H1 (cell line): ENCODE results near the gene ASPG. TPM values are rescaled to one million over a fixed set of nuclear protein-coding genes. Genes with fewer than 3 reads are reported as not detected.

Experiments
- ASH2L ChIP-seq: fragments of 200-600, 300-600 bp; sonication (generic); IDR thresholded peaks from one replicate; pipeline ENCODE4 v1.7.1; 2017; ENCODE audit warnings: low read length
- BCL11A ChIP-seq, 2 experiments: IDR thresholded peaks; one replicate each; pipeline ENCODE4 v1.6.1; 2011; ENCODE audit warnings: low read depth in 2 of 2, low read length in 2 of 2, mild to moderate bottlenecking in 2 of 2
- GABPA ChIP-seq: IDR thresholded peaks from 2 replicates; pipeline ENCODE4 v1.6.1; 2011; ENCODE audit warnings: mild to moderate bottlenecking, low read length, moderate library complexity, borderline replicate concordance; ENCODE audit not compliant: insufficient read depth
- HDAC6 ChIP-seq: IDR thresholded peaks from one replicate; pipeline ENCODE4 v1.7.1; 2012; ENCODE audit warnings: low read depth, mild to moderate bottlenecking, inconsistent platforms, low read length, moderate library complexity
- KDM4A ChIP-seq: IDR thresholded peaks from one replicate; pipeline ENCODE4 v1.7.1; 2012; ENCODE audit warnings: low read depth, mild to moderate bottlenecking, moderate library complexity, low read length, inconsistent platforms; ENCODE audit not compliant: severe bottlenecking
- NANOG ChIP-seq: IDR thresholded peaks from 2 replicates; pipeline ENCODE4 v1.6.1; 2011; ENCODE audit warnings: low read length, low read depth, mild to moderate bottlenecking, inconsistent platforms; ENCODE audit not compliant: insufficient read depth, poor library complexity, severe bottlenecking
- POU5F1 ChIP-seq: IDR thresholded peaks from 2 replicates; pipeline ENCODE4 v1.6.1; 2011; ENCODE audit warnings: low read depth, mild to moderate bottlenecking, low read length, moderate library complexity
- TAF1 ChIP-seq: IDR thresholded peaks from 2 replicates; pipeline ENCODE4 v1.6.1; 2011; ENCODE audit warnings: mild to moderate bottlenecking, low read depth, low read length
- TEAD4 ChIP-seq: IDR thresholded peaks from 2 replicates; pipeline ENCODE4 v1.6.1; 2012; ENCODE audit warnings: low read depth, low read length, inconsistent platforms, mixed read lengths
- polyA plus RNA-seq, 7 experiments: library from polyadenylated mRNA; depleted of rRNA in 3 of 7; stranded (reverse) in 5 of 7; unstranded in 2 of 7; fragments of >200 nt in 5 of 7; fragments of 200-250 nt in 2 of 7; gene quantifications; 1 replicate in 5 of 7; 2 replicates in 1 of 7; 4 replicates in 1 of 7; pipeline versions ENCODE4 v1.2.1 to v1.2.3, GENCODE V29; 2011 to 2013; ENCODE audit warnings: missing spikeins in 2 of 7, mixed read lengths in 2 of 7
- total RNA-seq: library from RNA; stranded (reverse); fragmentation: NEBNext Ultra II Directional; extraction: Animal tissue kit (Norgen Biotek cat#: 25700); gene quantifications from 2 replicates; pipeline ENCODE4 v1.2.1, GENCODE V29; 2021
- TF ChIP-seq, protein P1 (sequence below): fragments of 300-600 bp; sonication (generic); IDR thresholded peaks from 2 replicates; pipeline ENCODE4 v1.7.1; 2012; ENCODE audit warnings: low read length, moderate library complexity, mild to moderate bottlenecking, inconsistent platforms; ENCODE audit not compliant: insufficient replicate concordance
- TF ChIP-seq, protein P2 (sequence below): IDR thresholded peaks from 2 replicates; pipeline ENCODE4 v1.6.1; 2012; ENCODE audit warnings: inconsistent platforms

Gene ASPG
- total and polyA plus RNA-seq, 2 of the 8 experiments (the other 6 are each of a cell fraction or from before 2014, with no cell fraction given) = 0.34 to 0.59 TPM

GRCh38 chr14:104066279-104066678 is 19.2 kb upstream of the ASPG start (continued):
- TF ChIP-seq, protein P1, sequence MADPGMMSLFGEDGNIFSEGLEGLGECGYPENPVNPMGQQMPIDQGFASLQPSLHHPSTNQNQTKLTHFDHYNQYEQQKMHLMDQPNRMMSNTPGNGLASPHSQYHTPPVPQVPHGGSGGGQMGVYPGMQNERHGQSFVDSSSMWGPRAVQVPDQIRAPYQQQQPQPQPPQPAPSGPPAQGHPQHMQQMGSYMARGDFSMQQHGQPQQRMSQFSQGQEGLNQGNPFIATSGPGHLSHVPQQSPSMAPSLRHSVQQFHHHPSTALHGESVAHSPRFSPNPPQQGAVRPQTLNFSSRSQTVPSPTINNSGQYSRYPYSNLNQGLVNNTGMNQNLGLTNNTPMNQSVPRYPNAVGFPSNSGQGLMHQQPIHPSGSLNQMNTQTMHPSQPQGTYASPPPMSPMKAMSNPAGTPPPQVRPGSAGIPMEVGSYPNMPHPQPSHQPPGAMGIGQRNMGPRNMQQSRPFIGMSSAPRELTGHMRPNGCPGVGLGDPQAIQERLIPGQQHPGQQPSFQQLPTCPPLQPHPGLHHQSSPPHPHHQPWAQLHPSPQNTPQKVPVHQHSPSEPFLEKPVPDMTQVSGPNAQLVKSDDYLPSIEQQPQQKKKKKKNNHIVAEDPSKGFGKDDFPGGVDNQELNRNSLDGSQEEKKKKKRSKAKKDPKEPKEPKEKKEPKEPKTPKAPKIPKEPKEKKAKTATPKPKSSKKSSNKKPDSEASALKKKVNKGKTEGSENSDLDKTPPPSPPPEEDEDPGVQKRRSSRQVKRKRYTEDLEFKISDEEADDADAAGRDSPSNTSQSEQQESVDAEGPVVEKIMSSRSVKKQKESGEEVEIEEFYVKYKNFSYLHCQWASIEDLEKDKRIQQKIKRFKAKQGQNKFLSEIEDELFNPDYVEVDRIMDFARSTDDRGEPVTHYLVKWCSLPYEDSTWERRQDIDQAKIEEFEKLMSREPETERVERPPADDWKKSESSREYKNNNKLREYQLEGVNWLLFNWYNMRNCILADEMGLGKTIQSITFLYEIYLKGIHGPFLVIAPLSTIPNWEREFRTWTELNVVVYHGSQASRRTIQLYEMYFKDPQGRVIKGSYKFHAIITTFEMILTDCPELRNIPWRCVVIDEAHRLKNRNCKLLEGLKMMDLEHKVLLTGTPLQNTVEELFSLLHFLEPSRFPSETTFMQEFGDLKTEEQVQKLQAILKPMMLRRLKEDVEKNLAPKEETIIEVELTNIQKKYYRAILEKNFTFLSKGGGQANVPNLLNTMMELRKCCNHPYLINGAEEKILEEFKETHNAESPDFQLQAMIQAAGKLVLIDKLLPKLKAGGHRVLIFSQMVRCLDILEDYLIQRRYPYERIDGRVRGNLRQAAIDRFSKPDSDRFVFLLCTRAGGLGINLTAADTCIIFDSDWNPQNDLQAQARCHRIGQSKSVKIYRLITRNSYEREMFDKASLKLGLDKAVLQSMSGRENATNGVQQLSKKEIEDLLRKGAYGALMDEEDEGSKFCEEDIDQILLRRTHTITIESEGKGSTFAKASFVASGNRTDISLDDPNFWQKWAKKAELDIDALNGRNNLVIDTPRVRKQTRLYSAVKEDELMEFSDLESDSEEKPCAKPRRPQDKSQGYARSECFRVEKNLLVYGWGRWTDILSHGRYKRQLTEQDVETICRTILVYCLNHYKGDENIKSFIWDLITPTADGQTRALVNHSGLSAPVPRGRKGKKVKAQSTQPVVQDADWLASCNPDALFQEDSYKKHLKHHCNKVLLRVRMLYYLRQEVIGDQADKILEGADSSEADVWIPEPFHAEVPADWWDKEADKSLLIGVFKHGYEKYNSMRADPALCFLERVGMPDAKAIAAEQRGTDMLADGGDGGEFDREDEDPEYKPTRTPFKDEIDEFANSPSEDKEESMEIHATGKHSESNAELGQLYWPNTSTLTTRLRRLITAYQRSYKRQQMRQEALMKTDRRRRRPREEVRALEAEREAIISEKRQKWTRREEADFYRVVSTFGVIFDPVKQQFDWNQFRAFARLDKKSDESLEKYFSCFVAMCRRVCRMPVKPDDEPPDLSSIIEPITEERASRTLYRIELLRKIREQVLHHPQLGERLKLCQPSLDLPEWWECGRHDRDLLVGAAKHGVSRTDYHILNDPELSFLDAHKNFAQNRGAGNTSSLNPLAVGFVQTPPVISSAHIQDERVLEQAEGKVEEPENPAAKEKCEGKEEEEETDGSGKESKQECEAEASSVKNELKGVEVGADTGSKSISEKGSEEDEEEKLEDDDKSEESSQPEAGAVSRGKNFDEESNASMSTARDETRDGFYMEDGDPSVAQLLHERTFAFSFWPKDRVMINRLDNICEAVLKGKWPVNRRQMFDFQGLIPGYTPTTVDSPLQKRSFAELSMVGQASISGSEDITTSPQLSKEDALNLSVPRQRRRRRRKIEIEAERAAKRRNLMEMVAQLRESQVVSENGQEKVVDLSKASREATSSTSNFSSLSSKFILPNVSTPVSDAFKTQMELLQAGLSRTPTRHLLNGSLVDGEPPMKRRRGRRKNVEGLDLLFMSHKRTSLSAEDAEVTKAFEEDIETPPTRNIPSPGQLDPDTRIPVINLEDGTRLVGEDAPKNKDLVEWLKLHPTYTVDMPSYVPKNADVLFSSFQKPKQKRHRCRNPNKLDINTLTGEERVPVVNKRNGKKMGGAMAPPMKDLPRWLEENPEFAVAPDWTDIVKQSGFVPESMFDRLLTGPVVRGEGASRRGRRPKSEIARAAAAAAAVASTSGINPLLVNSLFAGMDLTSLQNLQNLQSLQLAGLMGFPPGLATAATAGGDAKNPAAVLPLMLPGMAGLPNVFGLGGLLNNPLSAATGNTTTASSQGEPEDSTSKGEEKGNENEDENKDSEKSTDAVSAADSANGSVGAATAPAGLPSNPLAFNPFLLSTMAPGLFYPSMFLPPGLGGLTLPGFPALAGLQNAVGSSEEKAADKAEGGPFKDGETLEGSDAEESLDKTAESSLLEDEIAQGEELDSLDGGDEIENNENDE = no peak
- TF ChIP-seq BCL11A (IDR thresholded peaks at IDR 0.05; ENCODE audit: low read depth in 2 of 2, low read length in 2 of 2) (no peak), NANOG (no peak), ASH2L (no peak), GABPA (no peak), TAF1 (no peak), POU5F1 (no peak), TEAD4 (no peak), KDM4A (no peak), HDAC6 (no peak)
- TF ChIP-seq, protein P2, sequence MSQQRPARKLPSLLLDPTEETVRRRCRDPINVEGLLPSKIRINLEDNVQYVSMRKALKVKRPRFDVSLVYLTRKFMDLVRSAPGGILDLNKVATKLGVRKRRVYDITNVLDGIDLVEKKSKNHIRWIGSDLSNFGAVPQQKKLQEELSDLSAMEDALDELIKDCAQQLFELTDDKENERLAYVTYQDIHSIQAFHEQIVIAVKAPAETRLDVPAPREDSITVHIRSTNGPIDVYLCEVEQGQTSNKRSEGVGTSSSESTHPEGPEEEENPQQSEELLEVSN = no peak
